Measurements from ENCODE around the gene LRRIQ1.
A peak's percentile ranks its signal among the peaks of the same experiment; 100 is the strongest.
"Not testable (repeated sequence)": the region's sequence is repeated elsewhere in the genome, so short reads cannot be mapped to it uniquely, and the experiment has no call there.

LRRIQ1 gene

GRCh38 chr12:85203809-85204208, 167.7 kb downstream of the LRRIQ1 start:
- not testable (repeated sequence) for DNase-seq

GRCh38 chr12:85206543-85206942, 170.4 kb downstream of the LRRIQ1 start:
- DNase-seq, result no peak

- not testable (repeated sequence) for DNase-seq
Measured at GRCh38 chr12:85224339-85224738, 188.2 kb downstream of the LRRIQ1 start.

- no peak for DNase-seq
Measured at GRCh38 chr12:85225501-85225900, 189.3 kb downstream of the LRRIQ1 start.

GRCh38 chr12:85237327-85237726, 201.2 kb downstream of the LRRIQ1 start:
- DNase-seq, result no peak

- no peak for DNase-seq
Measured at GRCh38 chr12:85244561-85244960, 208.4 kb downstream of the LRRIQ1 start.

- no peak for DNase-seq
Measured at GRCh38 chr12:85253853-85254252, 217.7 kb downstream of the LRRIQ1 start.

- DNase-seq, result no peak
Measured at GRCh38 chr12:85257671-85258070, 221.5 kb downstream of the LRRIQ1 start.

- DNase-seq, result no peak
Measured at GRCh38 chr12:85260447-85260846, 224.3 kb downstream of the LRRIQ1 start.

GRCh38 chr12:85260896-85261295, 224.7 kb downstream of the LRRIQ1 start:
- peak; percentile 2 for DNase-seq

- DNase-seq, result no peak
Measured at GRCh38 chr12:85266356-85266755, 230.2 kb downstream of the LRRIQ1 start.

GRCh38 chr12:85273381-85274314, 237.5 kb downstream of the LRRIQ1 start:
- DNase-seq, result no peak

- DNase-seq, result no peak
Measured at GRCh38 chr12:85274315-85274651, 238.1 kb downstream of the LRRIQ1 start.

GRCh38 chr12:85275374-85275773, 239.2 kb downstream of the LRRIQ1 start:
- peak; percentile 20 for DNase-seq

GRCh38 chr12:85277191-85277590, 241.0 kb downstream of the LRRIQ1 start:
- peak; percentile 44 for DNase-seq

GRCh38 chr12:85277900-85278597, 241.9 kb downstream of the LRRIQ1 start:
- DNase-seq, result no peak

- no peak for DNase-seq
Measured at GRCh38 chr12:85278598-85279448, 242.7 kb downstream of the LRRIQ1 start.

GRCh38 chr12:85279449-85280164, 243.5 kb downstream of the LRRIQ1 start:
- no peak for DNase-seq

- no peak for DNase-seq
Measured at GRCh38 chr12:85280165-85280983, 244.2 kb downstream of the LRRIQ1 start, which contains the start of gene ALX1. TSS of gene ALX1 (plus strand) at chr12:85280220. CDS start at chr12:85280262, 42 bp downstream.

- no peak for DNase-seq
Measured at GRCh38 chr12:85280984-85281630, 245.0 kb downstream of the LRRIQ1 start.
